GM18520 (cell line): Measurements from ENCODE around the gene GPA33.

Experiments used
- ATAC-seq: cut with Tn5 transposase; IDR thresholded peaks from one replicate; pipeline ENCODE4 v1.9.1; 2021; ENCODE audit not compliant: unreplicated experiment

Gene GPA33

DNA sequence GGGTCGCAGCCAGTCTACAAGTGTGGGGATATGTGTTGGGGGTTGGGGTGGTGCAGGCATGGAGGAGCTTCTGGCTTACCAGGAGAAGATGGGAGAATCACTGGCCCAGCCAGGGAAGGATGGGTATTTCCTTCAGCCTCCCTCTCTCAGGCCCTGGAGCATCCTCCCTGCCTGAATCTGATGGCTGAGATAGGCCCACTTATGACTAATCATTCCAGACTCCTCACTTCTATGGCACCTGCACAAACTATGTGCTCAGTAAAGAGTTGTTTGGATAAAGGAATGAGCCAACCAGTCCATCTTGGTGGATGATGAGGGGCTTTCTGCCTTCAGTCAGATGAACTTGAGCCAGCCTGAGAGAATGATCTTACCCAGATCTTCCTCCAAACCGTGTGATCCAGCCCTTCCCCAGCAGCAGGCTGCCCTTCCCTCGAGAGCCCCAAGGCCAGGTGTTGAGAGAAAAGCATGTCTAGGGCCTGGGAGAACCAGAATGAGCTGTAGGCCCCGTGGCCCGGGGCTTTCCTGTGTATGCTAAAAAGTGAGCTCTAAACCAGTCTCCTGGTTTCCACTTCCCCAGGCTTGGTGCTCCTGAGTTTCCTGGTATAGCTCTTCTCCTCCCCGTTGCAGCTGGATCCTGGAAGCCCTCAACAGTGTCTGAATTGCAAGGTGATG, 1.3 kb downstream of the GPA33 start:
- no peak for ATAC-seq

DNA sequence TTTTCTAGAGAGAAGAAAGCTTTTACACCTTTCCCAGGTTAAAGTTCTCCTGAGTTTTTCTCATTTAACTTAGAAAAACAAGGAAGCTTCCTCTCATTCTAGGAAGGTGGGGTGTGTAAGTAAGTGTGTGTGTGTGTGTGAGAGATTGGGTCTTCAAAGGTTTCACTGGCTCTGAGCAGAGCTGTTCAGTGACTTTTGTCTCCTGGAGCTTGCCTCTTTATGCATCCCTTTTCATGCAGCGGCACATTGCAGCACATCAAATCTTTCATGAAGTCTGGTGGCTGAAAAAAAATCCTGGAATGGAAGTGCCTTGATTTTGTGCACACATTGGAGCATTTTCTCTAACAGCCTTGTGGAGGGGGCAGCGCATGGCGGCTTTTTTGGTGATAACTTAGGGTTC, 3.4 kb downstream of the GPA33 start:
- no peak for ATAC-seq

DNA sequence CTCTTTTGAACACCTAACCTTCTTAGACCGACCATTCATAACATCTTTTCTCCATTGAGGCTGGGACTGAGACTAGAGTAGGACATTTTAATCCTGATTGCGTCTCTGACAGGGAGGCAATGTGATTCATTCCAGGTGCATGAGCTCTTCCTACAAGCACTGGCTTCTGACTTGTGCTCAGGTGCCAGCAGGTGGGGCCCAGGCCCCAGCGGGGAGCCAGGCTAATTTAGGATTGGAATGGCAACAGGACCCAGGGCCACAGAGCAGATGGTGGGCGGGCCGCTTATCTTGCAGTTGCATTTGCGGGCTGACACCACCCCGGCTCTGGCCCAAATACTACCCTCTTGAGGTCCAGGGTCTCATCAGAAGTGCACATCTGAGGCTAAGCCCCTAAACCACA, 4.1 kb downstream of the GPA33 start:
- no peak for ATAC-seq

DNA sequence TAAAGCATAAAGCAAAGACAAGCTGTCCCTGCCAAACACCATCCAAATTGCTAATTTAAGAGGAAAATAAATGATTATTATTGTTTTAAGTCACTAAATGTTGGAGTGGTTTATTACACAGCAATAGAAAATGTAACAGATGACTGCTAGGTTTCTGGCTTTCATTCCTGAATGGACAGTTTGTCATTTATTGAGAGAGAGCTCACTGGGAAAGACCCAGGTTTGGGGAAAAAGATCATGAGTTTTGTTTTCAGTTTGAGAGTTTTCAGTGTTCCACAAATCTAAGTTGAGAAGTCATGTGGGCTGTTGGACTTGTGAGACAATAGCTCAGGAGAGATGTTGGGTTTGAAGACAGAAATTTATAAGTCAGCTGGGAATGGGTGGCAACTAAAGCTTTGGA, 5.4 kb downstream of the GPA33 start:
- no peak for ATAC-seq

DNA sequence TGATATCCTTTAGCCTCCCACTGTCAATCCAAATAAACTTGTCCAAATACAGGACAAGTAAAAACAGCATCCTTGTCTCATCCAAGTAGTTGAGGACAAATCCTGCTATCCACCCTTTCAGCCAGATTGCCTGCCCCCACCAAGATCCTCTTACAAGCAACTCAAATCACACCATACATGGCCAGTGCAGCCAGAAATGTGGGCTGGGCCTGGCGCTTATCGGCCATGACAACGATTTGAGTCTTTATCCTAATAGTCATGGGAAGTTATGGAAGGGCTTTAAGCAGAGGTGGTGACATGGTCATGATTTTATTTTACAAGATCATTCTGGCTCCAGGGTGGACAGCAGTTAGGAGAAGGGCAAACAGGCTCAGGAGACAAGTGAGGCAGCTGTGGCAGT, 6.3 kb downstream of the GPA33 start:
- ATAC-seq: no peak

DNA sequence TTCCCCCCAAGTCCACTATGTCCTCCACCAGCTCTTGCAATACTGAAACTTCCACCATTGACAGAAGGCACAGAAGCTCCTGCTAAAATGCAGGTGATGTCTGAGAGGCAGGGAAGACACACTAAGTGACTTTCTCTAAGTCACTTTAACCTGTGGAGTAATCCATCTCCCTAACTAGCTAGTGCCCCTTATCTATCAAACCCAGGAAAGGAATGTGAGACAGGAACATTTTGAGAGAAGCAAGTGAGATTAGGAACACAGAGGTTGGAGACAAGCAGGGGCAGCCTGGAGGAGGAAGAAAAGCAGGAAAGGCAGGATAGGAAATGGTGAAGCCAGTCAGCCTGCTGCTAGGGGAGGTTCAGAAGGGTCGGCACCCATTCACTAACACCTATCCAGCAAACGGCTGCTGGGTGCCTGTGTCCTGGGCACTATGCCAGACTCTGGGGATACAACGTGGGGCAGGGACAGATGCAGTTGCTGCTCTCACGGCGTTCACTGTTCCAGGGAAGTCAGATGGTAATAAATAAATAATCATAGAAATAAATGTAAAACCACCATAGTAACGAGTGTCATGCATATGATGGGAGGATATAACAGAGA, 7.0 kb downstream of the GPA33 start:
- ATAC-seq: no peak

DNA sequence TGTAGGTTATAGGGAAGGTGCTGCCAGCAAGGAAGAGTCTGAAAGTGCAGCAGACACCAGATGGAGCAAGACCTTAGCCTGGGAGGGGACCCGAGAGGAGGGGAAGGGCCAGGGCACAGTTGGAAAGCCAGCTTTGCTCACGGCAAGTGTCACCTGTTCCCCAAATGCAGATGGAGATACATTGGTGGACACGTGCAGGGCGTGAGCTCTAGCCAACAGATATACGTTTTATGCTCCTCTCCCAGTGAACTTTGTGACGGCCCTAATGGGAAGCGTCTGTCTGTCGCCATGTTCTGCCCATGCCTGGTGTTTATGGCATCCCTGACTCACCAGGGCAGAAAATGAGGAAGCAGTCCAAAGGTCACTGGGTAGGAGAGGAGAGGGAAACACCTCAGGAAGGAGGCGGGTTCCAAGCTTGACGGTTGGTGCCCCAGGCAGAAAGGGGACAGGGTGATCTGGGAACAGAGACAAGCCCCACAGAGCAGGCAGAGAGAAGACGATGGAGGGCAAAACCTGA, 7.6 kb downstream of the GPA33 start:
- no peak for ATAC-seq

DNA sequence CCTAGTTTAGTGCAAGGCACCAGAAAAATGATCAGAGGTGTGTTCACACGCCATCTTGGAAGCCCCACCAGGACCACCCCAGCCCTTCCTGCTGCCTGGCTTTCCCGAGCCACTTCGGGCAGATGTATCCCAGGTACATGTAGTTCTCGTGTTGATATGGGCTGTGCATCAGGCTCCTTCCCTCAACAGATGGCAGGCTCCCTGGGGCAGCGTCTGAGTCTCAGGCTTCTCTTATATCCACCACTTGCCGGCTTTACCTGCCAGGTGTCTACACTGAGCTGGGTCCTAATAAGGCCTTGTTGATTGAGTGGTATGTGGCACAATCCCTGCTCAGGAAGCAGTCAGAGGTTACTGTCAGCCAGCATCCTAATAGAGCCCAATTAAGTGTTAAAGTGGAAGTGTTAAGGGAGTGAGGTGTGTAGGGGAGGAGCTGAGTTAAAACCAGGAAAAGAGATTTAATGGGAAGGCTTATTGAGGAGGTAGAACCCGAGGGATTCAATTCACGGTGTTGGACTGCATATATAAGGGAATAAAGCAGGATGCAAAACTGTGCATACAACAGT, 8.5 kb downstream of the GPA33 start:
- no peak for ATAC-seq

DNA sequence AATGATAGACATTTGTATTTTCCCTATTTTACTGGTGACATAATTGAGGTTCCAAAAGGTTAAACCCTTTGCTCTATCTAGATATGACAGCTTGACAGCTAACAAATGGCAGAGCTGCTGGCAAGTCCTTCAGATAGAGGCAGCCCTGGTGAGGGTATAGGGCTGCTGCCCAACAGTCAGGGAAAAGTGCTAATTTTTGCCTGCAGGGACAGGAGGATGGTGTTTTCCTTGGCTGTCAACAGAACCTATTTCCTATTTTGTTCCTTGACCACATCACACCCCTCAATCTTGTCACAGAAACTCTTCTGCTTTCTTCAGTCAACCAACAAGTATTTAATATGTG, 12.3 kb downstream of the GPA33 start:
- no peak for ATAC-seq

DNA sequence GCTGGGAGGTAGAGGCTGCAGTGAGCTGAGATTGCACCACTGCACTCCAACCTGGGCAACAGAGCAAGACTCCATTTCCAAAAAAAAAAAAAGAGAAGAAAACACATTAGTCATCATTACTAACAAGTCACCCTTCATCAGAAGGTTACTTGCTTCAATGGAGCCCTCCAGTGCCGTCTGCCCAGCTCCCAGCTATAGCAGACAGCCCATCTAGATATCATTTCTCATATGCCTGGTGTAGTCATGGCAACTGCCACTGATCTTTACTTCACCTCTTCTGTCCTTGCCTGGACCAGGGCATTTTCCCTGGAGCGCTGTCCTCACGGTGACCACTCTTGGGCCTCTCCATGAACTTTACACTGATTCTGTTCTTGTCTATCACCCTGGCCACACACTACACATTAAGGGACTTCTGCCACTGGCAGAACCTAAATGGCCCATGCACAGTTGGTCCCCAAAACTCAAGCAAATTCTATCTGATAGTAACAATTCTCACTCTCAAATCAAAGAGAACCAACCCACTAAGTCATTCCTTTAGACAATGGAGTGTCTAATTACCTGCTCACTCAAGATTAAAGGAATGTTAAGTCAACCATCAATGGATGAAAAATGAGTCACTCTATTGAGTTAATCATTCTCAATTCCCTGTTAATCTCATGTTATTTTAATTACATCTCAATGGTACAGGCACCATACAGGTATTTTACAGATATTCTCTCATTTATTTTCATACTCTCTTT, 12.9 kb downstream of the GPA33 start:
- ATAC-seq: no peak

DNA sequence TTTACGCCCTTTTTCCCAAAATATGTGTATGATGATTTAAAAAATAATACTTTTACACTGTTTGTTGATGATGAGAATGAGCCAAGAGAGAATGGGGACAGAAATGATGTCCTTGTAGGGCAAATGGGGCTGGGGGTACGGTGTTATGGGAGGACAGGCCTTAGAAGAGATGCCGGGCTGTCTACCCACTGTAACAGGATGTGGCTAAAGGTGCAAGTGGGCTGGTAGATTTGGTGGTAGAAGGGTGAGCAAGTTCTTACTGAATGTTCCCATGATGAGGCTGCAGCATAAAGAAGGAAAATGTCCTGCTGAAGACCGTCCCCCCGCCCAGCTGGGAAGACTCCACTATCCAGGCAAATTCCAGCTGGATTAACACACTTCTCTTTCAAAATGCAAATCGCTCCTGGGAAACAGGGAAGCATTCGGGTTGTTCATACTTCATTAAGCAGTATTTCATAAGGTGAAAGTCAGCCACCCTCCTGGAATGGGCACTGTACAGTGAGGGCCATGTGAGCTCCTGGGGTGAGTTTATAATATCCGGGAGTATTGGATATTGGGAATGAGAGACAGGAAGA, 14.0 kb downstream of the GPA33 start:
- ATAC-seq: no peak

DNA sequence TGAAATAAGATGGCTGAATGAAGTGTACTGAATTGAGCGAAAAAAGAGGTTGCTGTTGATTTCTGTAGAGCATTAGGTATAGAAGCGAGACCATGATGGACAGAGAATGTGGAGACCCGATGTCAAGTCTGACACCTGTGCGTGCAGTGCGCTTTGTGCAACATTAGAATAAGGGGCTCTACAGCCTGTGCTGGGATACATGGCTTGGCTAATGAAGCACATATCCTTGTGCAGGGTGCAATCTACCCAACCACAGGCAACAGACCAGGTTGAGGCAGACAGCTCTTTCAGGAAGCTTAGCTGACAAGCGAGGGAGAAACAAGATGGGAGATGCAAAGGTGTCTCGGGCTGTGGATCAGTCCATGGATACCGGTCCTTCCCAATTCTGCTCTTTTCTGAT, 18.9 kb downstream of the GPA33 start:
- ATAC-seq: no peak

DNA sequence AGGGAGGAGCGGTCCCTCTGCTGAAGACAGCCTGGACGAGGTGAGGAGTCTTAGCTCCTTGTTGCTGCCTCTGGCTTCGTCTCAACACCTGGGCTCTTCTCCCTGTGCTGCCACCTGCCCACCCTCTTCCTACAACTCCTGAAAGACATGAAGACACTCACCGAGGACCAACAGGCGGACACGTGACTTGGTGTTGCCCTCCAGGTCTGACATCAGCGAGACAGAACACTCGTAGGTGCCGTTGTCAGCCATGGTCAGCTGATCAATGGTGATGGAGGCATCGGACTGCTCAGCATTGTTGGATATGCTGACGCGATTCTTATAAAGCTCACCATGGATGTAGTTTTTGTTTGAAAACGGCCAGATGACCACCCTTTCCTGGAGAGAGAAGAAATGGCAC, 21.4 kb downstream of the GPA33 start:
- ATAC-seq: no peak

DNA sequence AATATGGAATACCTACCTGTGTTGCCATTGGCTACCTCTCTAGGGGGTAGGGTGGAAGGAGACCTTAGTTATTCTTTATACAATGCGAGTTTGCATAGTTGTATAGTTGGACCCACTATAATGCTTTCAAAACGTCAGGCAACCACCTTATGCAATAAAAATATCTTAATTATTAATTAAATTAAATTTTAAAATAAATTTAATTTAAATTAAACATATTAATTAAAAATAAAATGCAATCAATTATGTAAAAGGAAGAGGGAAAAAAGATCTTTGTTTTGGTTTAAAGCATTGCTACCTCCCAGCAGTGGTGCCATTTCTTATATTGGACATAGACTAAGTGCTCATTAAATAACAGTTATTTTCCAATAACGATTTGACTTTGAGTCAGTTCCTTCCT, 22.3 kb downstream of the GPA33 start:
- no peak for ATAC-seq

DNA sequence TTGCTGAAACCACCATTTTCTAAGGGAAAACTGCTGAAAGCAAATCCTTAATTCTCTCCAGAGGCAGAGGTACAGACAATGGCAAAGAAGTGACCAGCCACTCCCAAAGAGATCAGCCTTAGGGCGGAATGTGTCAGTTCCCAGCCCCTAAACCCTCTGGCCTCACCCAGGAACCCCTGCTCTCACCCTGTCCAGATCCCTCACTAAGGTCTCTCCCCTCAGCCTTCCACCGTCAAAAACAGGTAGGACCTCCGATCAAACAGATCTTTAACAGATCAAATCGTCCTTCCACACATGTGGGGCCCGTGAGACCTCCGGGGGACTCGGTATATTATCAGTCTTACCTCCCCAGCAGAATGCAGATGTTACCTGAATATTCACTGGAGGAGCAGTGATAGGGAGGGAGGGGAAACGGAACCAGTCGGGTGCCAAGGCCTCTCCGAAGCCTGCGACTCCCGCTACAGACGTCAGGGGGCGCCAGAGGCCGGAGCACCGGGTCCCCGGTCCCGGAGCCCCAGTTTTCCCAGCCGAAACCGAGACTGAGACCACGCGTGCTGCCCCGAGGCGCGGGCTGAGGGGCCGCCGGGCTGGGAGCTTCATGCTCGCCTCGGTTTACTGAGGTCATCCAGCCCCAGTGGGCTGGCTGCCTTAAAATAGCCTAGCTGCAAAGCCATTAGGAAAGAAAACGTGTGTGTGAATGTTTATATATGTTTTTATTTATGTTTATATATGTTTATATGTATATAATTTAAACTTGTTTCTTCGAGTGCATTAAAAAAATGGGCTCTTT, 23.6 kb downstream of the GPA33 start:
- ATAC-seq: no peak

DNA sequence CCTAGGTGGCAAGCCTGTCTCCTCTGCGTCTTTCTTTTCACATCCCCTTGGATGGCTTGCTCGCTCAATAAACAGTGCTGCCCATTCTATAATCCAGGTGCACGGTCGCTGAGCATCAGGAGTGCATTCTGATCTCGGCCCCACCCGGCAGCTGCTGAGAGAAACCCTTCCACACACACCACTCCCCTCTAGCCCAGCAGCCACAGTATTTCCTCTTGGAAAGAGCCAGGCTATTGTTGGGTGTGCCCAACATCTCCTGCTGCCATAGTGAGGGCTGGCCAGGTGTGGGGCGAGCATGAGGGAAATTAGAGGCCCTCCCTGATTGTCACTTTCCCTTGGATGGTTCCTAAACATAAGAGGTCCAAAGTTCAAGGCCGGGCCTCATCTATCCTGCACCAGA, 24.7 kb downstream of the GPA33 start:
- ATAC-seq: no peak

DNA sequence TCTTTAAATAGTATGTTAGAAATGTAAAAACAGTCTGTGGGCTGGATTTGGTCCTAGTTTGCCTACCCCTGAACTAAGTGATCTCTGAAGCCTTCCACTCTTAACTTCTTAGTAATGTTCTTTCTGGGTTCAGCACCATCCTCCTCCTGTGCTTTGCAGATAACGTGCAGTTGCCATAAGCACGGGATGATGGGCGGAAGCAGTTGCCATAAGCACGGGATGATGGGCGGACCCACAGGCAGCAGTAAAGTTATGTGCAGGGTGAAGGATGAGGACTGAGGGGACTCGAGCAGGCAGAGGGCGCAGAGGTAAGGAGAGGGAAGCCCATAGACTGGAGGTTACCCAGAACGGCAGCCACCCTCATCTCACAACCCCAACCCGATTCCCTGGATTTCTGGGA, 25.6 kb downstream of the GPA33 start:
- no peak for ATAC-seq

DNA sequence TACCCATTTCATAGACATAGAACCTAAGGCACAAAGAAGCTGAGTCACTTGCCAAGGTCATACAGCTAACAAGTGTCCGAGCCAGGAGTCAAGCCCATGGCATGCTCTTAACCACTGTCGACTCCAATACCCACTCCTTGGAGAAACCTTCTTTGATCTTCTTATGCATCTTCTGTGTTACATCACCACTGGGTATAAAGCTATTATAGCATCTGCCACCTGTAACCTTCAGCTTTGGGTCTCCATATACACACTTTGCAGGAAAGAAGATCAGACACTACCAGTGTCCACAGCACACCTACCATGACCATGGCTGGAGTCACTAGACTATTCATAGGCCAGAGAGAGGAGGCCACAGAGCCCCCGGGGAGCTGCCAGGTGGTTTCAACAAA, 29.1 kb downstream of the GPA33 start:
- ATAC-seq: no peak

DNA sequence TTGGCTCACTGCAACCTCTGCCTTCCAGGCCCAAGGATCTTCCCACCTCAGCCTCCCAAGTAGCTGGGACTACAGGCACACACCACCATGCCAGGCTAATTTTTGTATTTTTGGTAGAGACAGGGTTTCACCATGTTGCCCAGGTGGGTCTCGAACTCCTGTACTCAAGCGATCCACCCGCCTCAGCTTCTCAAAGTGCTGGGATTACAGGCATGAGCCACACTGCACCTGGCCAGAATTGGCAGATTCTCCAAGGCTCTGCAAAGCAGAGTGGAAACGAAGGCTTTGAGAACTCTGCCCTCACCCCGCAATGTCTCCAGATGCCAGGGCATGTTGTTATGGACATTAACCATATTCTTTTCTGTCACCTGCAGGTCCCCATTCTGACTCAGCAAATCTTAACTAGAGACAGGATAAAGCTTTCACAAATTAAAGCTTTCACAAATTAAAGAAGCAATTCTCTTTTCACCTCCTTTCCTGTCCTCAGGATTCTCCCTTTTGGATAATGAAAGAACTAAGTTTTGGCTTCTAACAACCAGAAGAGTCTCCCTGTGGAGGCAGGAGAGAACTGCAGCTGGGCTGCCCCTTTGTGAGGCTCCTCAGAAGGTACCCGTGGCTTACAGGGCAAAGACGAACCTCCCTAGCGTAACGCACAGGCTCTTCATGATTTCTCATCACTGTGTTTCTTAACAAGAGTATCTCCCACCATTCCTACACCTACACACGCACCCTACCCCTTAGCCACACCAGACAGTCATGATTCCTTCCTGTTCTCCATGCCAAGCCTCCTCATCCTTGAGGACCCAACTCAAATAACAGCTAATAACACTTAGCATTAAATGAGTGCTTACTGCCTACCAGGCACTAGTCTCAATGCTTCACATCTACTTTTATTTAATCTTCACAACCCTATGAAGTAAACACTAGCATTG, 29.8 kb downstream of the GPA33 start:
- ATAC-seq: no peak

DNA sequence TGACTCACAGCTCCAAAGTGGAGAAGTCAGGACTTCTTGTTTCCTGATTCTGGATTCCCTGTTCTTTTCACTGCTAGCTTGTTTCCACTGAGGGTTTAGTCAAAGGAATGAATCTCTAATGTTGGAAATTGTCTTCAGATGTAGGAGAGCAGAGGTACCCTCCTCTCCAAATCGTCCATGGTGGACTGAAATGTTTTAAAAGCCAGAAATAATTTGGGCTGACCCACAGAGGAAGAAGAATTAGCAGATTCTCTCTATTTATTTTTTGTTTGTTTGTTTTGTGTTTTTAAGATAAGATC, 30.4 kb downstream of the GPA33 start:
- ATAC-seq: no peak
